ENCODE data around the gene LRRC8D.

LRRC8D gene

DNA sequence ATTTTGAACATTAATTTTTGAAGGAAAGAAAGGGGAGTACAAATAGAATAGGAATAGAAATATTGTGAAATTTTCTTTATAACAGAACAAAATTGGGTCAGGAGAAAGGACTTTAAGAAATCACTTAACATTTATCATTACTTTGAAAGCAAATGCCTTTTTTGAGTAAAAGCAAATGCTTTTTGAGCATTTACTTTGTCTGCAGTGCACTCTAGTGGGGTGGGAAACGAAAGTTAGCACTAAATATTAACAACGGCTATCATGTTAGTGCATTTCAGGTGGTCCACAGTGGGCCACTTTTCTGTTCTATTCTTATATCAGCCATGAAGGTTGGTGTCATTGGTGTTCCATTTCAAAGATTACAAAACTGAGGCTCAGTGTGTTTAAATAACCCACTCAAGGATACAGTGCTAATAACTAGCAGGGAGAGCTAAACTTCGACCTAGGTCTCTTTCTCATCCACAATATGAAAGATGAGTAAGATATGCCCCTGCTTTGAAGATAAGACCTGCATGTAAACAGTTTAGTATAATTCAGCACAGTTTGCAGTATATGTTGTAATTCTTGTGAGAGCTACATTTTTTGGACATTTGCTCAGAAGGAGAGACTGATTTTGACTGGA, 13.4 kb downstream of the LRRC8D start:
- no peak for DNase-seq (ENCODE audit: low read depth)
- no peak for TF ChIP-seq CTCF (IDR thresholded peaks at IDR 0.05; ENCODE audit: low read depth, low read length)
- TF ChIP-seq MYC (IDR thresholded peaks at IDR 0.05; ENCODE audit: low read depth, low read length): no peak
- no peak for TF ChIP-seq POLR2A (IDR thresholded peaks at IDR 0.05; ENCODE audit: extremely low read depth, insufficient read length)
- no peak for TF ChIP-seq MAX (IDR thresholded peaks at IDR 0.05; ENCODE audit: low read depth, low read length)
- H3K4me3 ChIP-seq (ENCODE audit: low read depth, low read length): no peak overlapping the region

DNA sequence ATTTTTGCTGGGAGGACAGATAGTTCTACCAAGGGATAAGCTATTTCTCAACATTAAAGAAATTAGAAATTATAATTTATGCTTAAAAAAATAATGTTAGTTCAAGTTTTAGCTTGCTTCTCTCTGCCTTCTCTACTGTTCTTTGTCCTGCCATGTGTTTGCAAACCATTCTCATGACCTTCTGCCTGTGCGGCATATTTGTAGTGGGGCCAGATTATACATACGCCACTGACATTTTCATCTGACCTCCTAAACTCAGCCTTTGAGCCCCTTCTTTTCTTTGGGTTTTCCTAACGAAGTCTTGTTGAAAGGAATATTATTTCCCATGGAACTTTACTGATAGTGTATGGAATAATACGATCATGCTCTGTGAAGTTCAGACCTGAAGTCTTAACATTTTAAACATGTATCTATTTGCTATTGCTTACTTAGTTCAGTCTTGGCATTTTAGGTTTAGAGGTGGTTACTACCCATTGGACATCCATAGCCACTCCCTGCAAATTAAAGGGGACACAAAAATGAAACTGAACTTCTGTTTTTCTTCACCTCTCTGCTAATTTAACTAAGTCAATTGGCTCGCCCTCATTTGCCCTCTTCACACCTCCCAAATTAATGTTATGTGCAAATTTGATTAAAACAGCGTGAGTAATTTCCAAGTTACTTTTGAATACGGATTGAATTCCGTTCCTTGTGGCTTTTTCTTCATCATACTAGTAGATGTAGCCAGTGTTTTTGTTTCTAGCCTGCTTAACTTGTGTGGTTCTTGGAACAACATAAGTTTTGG, 15.6 kb downstream of the LRRC8D start:
- DNase-seq (ENCODE audit: low read depth): no peak
- no peak overlapping the region for H3K4me3 ChIP-seq (ENCODE audit: low read depth, low read length)
- no peak for TF ChIP-seq POLR2A (IDR thresholded peaks at IDR 0.05; ENCODE audit: extremely low read depth, insufficient read length)
- TF ChIP-seq MYC (IDR thresholded peaks at IDR 0.05; ENCODE audit: low read depth, low read length): no peak
- no peak for TF ChIP-seq MAX (IDR thresholded peaks at IDR 0.05; ENCODE audit: low read depth, low read length)
- TF ChIP-seq CTCF (IDR thresholded peaks at IDR 0.05; ENCODE audit: low read depth, low read length): no peak

- TF ChIP-seq MAX (IDR thresholded peaks at IDR 0.05; ENCODE audit: low read depth, low read length) (no peak), CTCF (IDR thresholded peaks at IDR 0.05; ENCODE audit: low read depth, low read length) (no peak), POLR2A (IDR thresholded peaks at IDR 0.05; ENCODE audit: extremely low read depth, insufficient read length) (no peak), MYC (IDR thresholded peaks at IDR 0.05; ENCODE audit: low read depth, low read length) (no peak)
- no peak overlapping the region for H3K4me3 ChIP-seq (ENCODE audit: low read depth, low read length)
- DNase-seq (ENCODE audit: low read depth): no peak
Observed at GRCh38 chr1:89837036-89837481, 16.2 kb downstream of the LRRC8D start.

GRCh38 chr1:89837510-89837909, 16.7 kb downstream of the LRRC8D start:
- DNase-seq (ENCODE audit: low read depth): no peak
- TF ChIP-seq CTCF (IDR thresholded peaks at IDR 0.05; ENCODE audit: low read depth, low read length) (no peak), MYC (IDR thresholded peaks at IDR 0.05; ENCODE audit: low read depth, low read length) (no peak), POLR2A (IDR thresholded peaks at IDR 0.05; ENCODE audit: extremely low read depth, insufficient read length) (no peak), MAX (IDR thresholded peaks at IDR 0.05; ENCODE audit: low read depth, low read length) (no peak)
- no peak overlapping the region for H3K4me3 ChIP-seq (ENCODE audit: low read depth, low read length)

- no peak for TF ChIP-seq CTCF (IDR thresholded peaks at IDR 0.05; ENCODE audit: low read depth, low read length)
- TF ChIP-seq POLR2A (IDR thresholded peaks at IDR 0.05; ENCODE audit: extremely low read depth, insufficient read length): no peak
- TF ChIP-seq MYC (IDR thresholded peaks at IDR 0.05; ENCODE audit: low read depth, low read length): no peak
- TF ChIP-seq MAX (IDR thresholded peaks at IDR 0.05; ENCODE audit: low read depth, low read length): no peak
- DNase-seq (ENCODE audit: low read depth): no peak
- no peak overlapping the region for H3K4me3 ChIP-seq (ENCODE audit: low read depth, low read length)
Observed at GRCh38 chr1:89839516-89839915, 18.7 kb downstream of the LRRC8D start.
